Neural progenitor cell (in vitro differentiated cells): ENCODE data around the gene SLC25A13. TPM values are rescaled to one million over a fixed set of nuclear protein-coding genes. Genes with fewer than 3 reads are reported as not detected.

Experiments used
- DNase-seq: peaks from one replicate; pipeline ENCODE4 v3.0.0-alpha.2; 2016; ENCODE audit warnings: low spot score
- H2AFZ ChIP-seq: fragments of 200-600 bp; sonication (generic); replicated peaks from 2 replicates; pipeline ENCODE4 v1.6.1; 2016; ENCODE audit warnings: antibody characterized with exemption
- H3F3A ChIP-seq: fragments of 200-600 bp; sonication (generic); 2 replicates; pipeline ENCODE4 v1.6.1; 2016; ENCODE audit warnings: antibody characterized with exemption, low read depth
- H3K27ac ChIP-seq: fragments of 200-600 bp; sonication (generic); 2 replicates; pipeline ENCODE4 v1.5.1; 2016; ENCODE audit warnings: mild to moderate bottlenecking
- H3K27me3 ChIP-seq: fragments of 200-600 bp; sonication (generic); 2 replicates; pipeline ENCODE4 v1.6.1; 2016; ENCODE audit warnings: mild to moderate bottlenecking, moderate library complexity
- H3K36me3 ChIP-seq: fragments of 200-600 bp; sonication (generic); 2 replicates; pipeline ENCODE4 v1.5.1; 2016
- H3K4me1 ChIP-seq: fragments of 200-600 bp; sonication (generic); 2 replicates; pipeline ENCODE4 v1.6.1; 2016; ENCODE audit warnings: mixed run types
- H3K4me2 ChIP-seq: fragments of 200-600 bp; sonication (generic); 2 replicates; pipeline ENCODE4 v1.6.1; 2016
- H3K4me3 ChIP-seq: fragments of 200-600 bp; sonication (generic); 2 replicates; pipeline ENCODE4 v1.5.1; 2016
- H3K79me2 ChIP-seq: fragments of 200-600 bp; sonication (generic); 2 replicates; pipeline ENCODE4 v1.6.1; 2016; ENCODE audit warnings: low read depth
- H3K9ac ChIP-seq: fragments of 200-600 bp; sonication (generic); 2 replicates; pipeline ENCODE4 v1.6.1; 2016
- H3K9me3 ChIP-seq: fragments of 200-600 bp; sonication (generic); 2 replicates; pipeline ENCODE4 v1.5.1; 2016; ENCODE audit warnings: low read depth
- H4K20me1 ChIP-seq: fragments of 200-600 bp; sonication (generic); 2 replicates; pipeline ENCODE4 v1.6.1; 2016; ENCODE audit warnings: low read depth
- H3K27ac Mint-ChIP-seq: 3 replicates; pipeline ENCODE4 v1.8.0; 2021; ENCODE audit warnings: mixed read lengths
- H3K27me3 Mint-ChIP-seq: 2 replicates; pipeline ENCODE4 v1.8.0; 2022; ENCODE audit warnings: low read depth, mild to moderate bottlenecking, inconsistent platforms, moderate library complexity, mixed read lengths; ENCODE audit not compliant: insufficient read depth
- H3K36me3 Mint-ChIP-seq: 3 replicates; pipeline ENCODE4 v1.8.0; 2021; ENCODE audit warnings: mixed read lengths
- H3K4me1 Mint-ChIP-seq: 3 replicates; pipeline ENCODE4 v1.8.0; 2021; ENCODE audit warnings: mixed read lengths
- H3K4me3 Mint-ChIP-seq: 3 replicates; pipeline ENCODE4 v1.8.0; 2021; ENCODE audit warnings: mild to moderate bottlenecking, moderate library complexity, mixed read lengths
- H3K9me3 Mint-ChIP-seq: 3 replicates; pipeline ENCODE4 v1.8.0; 2020; ENCODE audit warnings: mixed read lengths
- CTCF ChIP-seq: fragments of 200-600 bp; sonication (generic); IDR thresholded peaks from 2 replicates; pipeline ENCODE4 v1.5.1; 2017; ENCODE audit warnings: antibody characterized with exemption, mild to moderate bottlenecking
- EZH2 ChIP-seq: fragments of 200-600 bp; sonication (generic); IDR thresholded peaks from 2 replicates; pipeline ENCODE4 v1.6.1; 2017; ENCODE audit warnings: antibody characterized with exemption, mild to moderate bottlenecking, moderate library complexity
- EZH2phosphoT487 ChIP-seq: fragments of 200-600 bp; sonication (generic); IDR thresholded peaks from 2 replicates; pipeline ENCODE4 v1.6.1; 2017; ENCODE audit warnings: antibody characterized with exemption
- total RNA-seq: library from RNA; depleted of rRNA; stranded (reverse); fragments of >200 nt; gene quantifications from 2 replicates; pipeline ENCODE4 v1.2.3, GENCODE V29; 2015; ENCODE audit warnings: low replicate concordance

The SLC25A13 gene
- total RNA-seq, 1 donor from 2014 or later = 83.3 TPM

- Histone ChIP-seq H3K4me1 (peaks cover 5% of the 10 kb centered on the region), H2AFZ (no peak overlapping the region), H3F3A (no peaks in the 10 kb centered on the region), H3K27me3 (no peaks in the 10 kb centered on the region), H3K36me3 (no peaks in the 10 kb centered on the region), H3K4me3 (no peak overlapping the region), H3K79me2 (peaks cover 7% of the 10 kb centered on the region), H3K27ac (no peak overlapping the region), H3K9me3 (no peaks in the 10 kb centered on the region), H3K9ac (no peak overlapping the region), H4K20me1 (no peaks in the 10 kb centered on the region), H3K4me2 (no peak overlapping the region)
- no peak for TF ChIP-seq EZH2
- TF ChIP-seq EZH2phosphoT487 = no peak
- TF ChIP-seq CTCF = no peak
- peaks cover 9% of the 10 kb centered on the region for H3K4me1 Mint-ChIP-seq
- no peak overlapping the region for H3K27ac Mint-ChIP-seq
- peaks cover 2% of the 10 kb centered on the region for H3K27me3 Mint-ChIP-seq
- DNase-seq = no peak
- H3K36me3 Mint-ChIP-seq = peaks cover 12% of the 10 kb centered on the region
- H3K4me3 Mint-ChIP-seq = no peak overlapping the region
- H3K9me3 Mint-ChIP-seq = no peaks in the 10 kb centered on the region
Measured at GRCh38 chr7:96238976-96239766, 82.7 kb downstream of the SLC25A13 start.

GRCh38 chr7:96238474-96238873 is 83.4 kb downstream of the SLC25A13 start:
- Mint-ChIP-seq H3K4me3 (no peak overlapping the region), H3K9me3 (no peaks in the 10 kb centered on the region), H3K36me3 (peaks cover 14% of the 10 kb centered on the region), H3K27ac (no peak overlapping the region), H3K4me1 (peaks cover 9% of the 10 kb centered on the region), H3K27me3 (peaks cover 2% of the 10 kb centered on the region)
- DNase-seq = no peak
- Histone ChIP-seq H3K4me2 (no peak overlapping the region), H3F3A (no peaks in the 10 kb centered on the region), H3K4me1 (peaks cover 5% of the 10 kb centered on the region), H3K9me3 (no peaks in the 10 kb centered on the region), H3K27me3 (no peaks in the 10 kb centered on the region), H3K79me2 (peaks cover 7% of the 10 kb centered on the region), H2AFZ (no peak overlapping the region), H3K9ac (no peak overlapping the region), H3K36me3 (no peaks in the 10 kb centered on the region), H3K4me3 (no peak overlapping the region), H4K20me1 (no peaks in the 10 kb centered on the region), H3K27ac (no peak overlapping the region)
- no peak for TF ChIP-seq EZH2phosphoT487
- TF ChIP-seq EZH2 = no peak
- no peak for TF ChIP-seq CTCF

GRCh38 chr7:96237040-96237439 is 84.9 kb downstream of the SLC25A13 start:
- Histone ChIP-seq H4K20me1 (no peaks in the 10 kb centered on the region), H3K9ac (no peak overlapping the region), H3K4me3 (no peak overlapping the region), H3K4me2 (no peak overlapping the region), H3K27me3 (no peaks in the 10 kb centered on the region), H3K9me3 (no peaks in the 10 kb centered on the region), H3F3A (no peaks in the 10 kb centered on the region), H3K36me3 (no peaks in the 10 kb centered on the region), H3K4me1 (peaks cover 5% of the 10 kb centered on the region), H3K27ac (no peak overlapping the region), H3K79me2 (peaks cover 7% of the 10 kb centered on the region), H2AFZ (no peak overlapping the region)
- TF ChIP-seq EZH2 (no peak), CTCF (no peak), EZH2phosphoT487 (no peak)
- no peaks in the 10 kb centered on the region for H3K9me3 Mint-ChIP-seq
- peaks cover 18% of the 10 kb centered on the region for H3K36me3 Mint-ChIP-seq
- no peak overlapping the region for H3K4me3 Mint-ChIP-seq
- H3K4me1 Mint-ChIP-seq = peaks cover 6% of the 10 kb centered on the region
- peaks cover 2% of the 10 kb centered on the region for H3K27me3 Mint-ChIP-seq
- DNase-seq = no peak
- H3K27ac Mint-ChIP-seq = no peak overlapping the region
